ENCODE results near the gene PAK5. TPM values are rescaled to one million over a fixed set of nuclear protein-coding genes. Genes with fewer than 3 reads are reported as not detected.
A peak's percentile ranks its signal among the peaks of the same experiment; 100 is the strongest.

PAK5 gene
- total RNA-seq, 1 donor from 2014 or later = 0.10 TPM

- TF ChIP-seq CTCF (IDR thresholded peaks at IDR 0.05; ENCODE audit: unreplicated experiment) = no peak
- H3K4me1 Mint-ChIP-seq (ENCODE audit: unreplicated experiment) = peaks cover 5% of the 10 kb centered on the region
- DNase-seq (ENCODE audit: low spot score) = no peak
- no peaks in the 10 kb centered on the region for H3K36me3 Mint-ChIP-seq (ENCODE audit: low read depth, unreplicated experiment)
- H3K27me3 Mint-ChIP-seq (ENCODE audit: unreplicated experiment) = no peaks in the 10 kb centered on the region
- peak overlapping the region; percentile 61 for H3K4me3 Mint-ChIP-seq (ENCODE audit: unreplicated experiment)
- no peaks in the 10 kb centered on the region for H3K9me3 Mint-ChIP-seq (ENCODE audit: unreplicated experiment)
- no peak overlapping the region for H3K27ac Mint-ChIP-seq (ENCODE audit: unreplicated experiment)
Measured at GRCh38 chr20:9837634-9838033, 1.2 kb downstream of the PAK5 start.

GRCh38 chr20:9835302-9835701 is 3.6 kb downstream of the PAK5 start:
- no peaks in the 10 kb centered on the region for H3K9me3 Mint-ChIP-seq (ENCODE audit: unreplicated experiment)
- no peaks in the 10 kb centered on the region for H3K36me3 Mint-ChIP-seq (ENCODE audit: low read depth, unreplicated experiment)
- H3K4me3 Mint-ChIP-seq (ENCODE audit: unreplicated experiment) = no peak overlapping the region
- no peak for TF ChIP-seq CTCF (IDR thresholded peaks at IDR 0.05; ENCODE audit: unreplicated experiment)
- DNase-seq (ENCODE audit: low spot score) = no peak
- no peaks in the 10 kb centered on the region for H3K27me3 Mint-ChIP-seq (ENCODE audit: unreplicated experiment)
- peaks cover 5% of the 10 kb centered on the region for H3K4me1 Mint-ChIP-seq (ENCODE audit: unreplicated experiment)
- H3K27ac Mint-ChIP-seq (ENCODE audit: unreplicated experiment) = no peak overlapping the region

DNA sequence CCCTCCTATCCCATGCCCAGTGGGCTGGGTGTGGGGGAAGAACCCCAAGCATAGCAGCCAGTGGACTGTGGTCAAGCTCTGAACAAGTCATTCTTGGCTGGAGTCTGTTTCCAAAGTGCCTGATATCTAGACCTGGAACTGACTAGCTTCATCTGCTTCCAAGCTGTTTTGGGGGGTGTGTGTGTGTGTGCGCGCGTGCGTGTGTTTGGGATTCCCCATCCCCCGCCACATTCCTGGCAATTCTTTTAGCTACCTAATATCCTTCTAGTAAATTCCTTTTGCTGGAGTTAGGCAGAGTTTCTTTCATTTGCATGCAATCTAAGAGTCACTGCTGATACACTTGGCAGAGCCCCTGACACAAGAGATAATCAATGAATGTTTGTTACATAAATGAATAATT is 7.8 kb downstream of the PAK5 start:
- DNase-seq (ENCODE audit: low spot score) = no peak
- no peak for TF ChIP-seq CTCF (IDR thresholded peaks at IDR 0.05; ENCODE audit: unreplicated experiment)
- Mint-ChIP-seq H3K27ac (ENCODE audit: unreplicated experiment) (no peak overlapping the region), H3K36me3 (ENCODE audit: low read depth, unreplicated experiment) (no peaks in the 10 kb centered on the region), H3K4me1 (ENCODE audit: unreplicated experiment) (no peaks in the 10 kb centered on the region), H3K4me3 (ENCODE audit: unreplicated experiment) (no peak overlapping the region), H3K27me3 (ENCODE audit: unreplicated experiment) (peaks cover 1% of the 10 kb centered on the region), H3K9me3 (ENCODE audit: unreplicated experiment) (no peaks in the 10 kb centered on the region)

GRCh38 chr20:9829835-9830234 is 9.0 kb downstream of the PAK5 start:
- no peaks in the 10 kb centered on the region for H3K36me3 Mint-ChIP-seq (ENCODE audit: low read depth, unreplicated experiment)
- no peak for TF ChIP-seq CTCF (IDR thresholded peaks at IDR 0.05; ENCODE audit: unreplicated experiment)
- DNase-seq (ENCODE audit: low spot score) = no peak
- no peak overlapping the region for H3K27ac Mint-ChIP-seq (ENCODE audit: unreplicated experiment)
- H3K9me3 Mint-ChIP-seq (ENCODE audit: unreplicated experiment) = no peaks in the 10 kb centered on the region
- peaks cover 1% of the 10 kb centered on the region for H3K27me3 Mint-ChIP-seq (ENCODE audit: unreplicated experiment)
- no peak overlapping the region for H3K4me3 Mint-ChIP-seq (ENCODE audit: unreplicated experiment)
- H3K4me1 Mint-ChIP-seq (ENCODE audit: unreplicated experiment) = no peaks in the 10 kb centered on the region

- Mint-ChIP-seq H3K4me1 (ENCODE audit: unreplicated experiment) (no peaks in the 10 kb centered on the region), H3K36me3 (ENCODE audit: low read depth, unreplicated experiment) (no peaks in the 10 kb centered on the region), H3K27me3 (ENCODE audit: unreplicated experiment) (no peaks in the 10 kb centered on the region), H3K4me3 (ENCODE audit: unreplicated experiment) (no peak overlapping the region), H3K9me3 (ENCODE audit: unreplicated experiment) (no peaks in the 10 kb centered on the region), H3K27ac (ENCODE audit: unreplicated experiment) (no peak overlapping the region)
- no peak for DNase-seq (ENCODE audit: low spot score)
- TF ChIP-seq CTCF (IDR thresholded peaks at IDR 0.05; ENCODE audit: unreplicated experiment) = no peak
Measured at GRCh38 chr20:9817654-9818053, 21.2 kb downstream of the PAK5 start.
